Activated T-helper 1 cell treated with anti-CD3 and anti-CD28 coated beads, Interleukin-2, amount 50 U/mL, for 16 hours (primary cell): ENCODE results near the gene WNK1.
"Not testable (repeated sequence)": the region's sequence is repeated elsewhere in the genome, so short reads cannot be mapped to it uniquely, and the experiment has no call there.

Source experiments
- DNase-seq, 2 donors: peaks; one replicate each; pipeline ENCODE4 v3.0.0-alpha.2; 2020; ENCODE audit warnings: low read depth in 1 of 2, low spot score in 1 of 2

Gene WNK1

GRCh38 chr12:777550-778047 is 25.2 kb downstream of the WNK1 start:
- DNase-seq = no peak

- DNase-seq = no peak
These were observed 26.2 kb downstream of the WNK1 start for GRCh38 chr12:778615-779014.

- no peak for DNase-seq
These were observed 27.7 kb downstream of the WNK1 start for GRCh38 chr12:779745-780734.

GRCh38 chr12:780750-781379 is 28.5 kb downstream of the WNK1 start:
- no peak for DNase-seq

GRCh38 chr12:785706-786105 is 33.3 kb downstream of the WNK1 start:
- DNase-seq = no peak

- DNase-seq = no peak
These were observed 35.9 kb downstream of the WNK1 start for GRCh38 chr12:788288-788687.

- DNase-seq = not testable (repeated sequence)
These were observed 36.4 kb downstream of the WNK1 start for GRCh38 chr12:788762-789161.

- no peak for DNase-seq
These were observed 37.6 kb downstream of the WNK1 start for GRCh38 chr12:789852-790563.

- no peak for DNase-seq
These were observed 38.2 kb downstream of the WNK1 start for GRCh38 chr12:790608-791007.

GRCh38 chr12:793037-793436 is 40.7 kb downstream of the WNK1 start:
- no peak for DNase-seq

- no peak for DNase-seq
These were observed 41.3 kb downstream of the WNK1 start for GRCh38 chr12:793711-794110.

- peak in 1 of 2 donors; percentile 41 for DNase-seq
These were observed 42.9 kb downstream of the WNK1 start for GRCh38 chr12:795305-795704.

- no peak for DNase-seq
These were observed 48.0 kb downstream of the WNK1 start for GRCh38 chr12:800401-800800.

- no peak for DNase-seq
These were observed 50.1 kb downstream of the WNK1 start for GRCh38 chr12:802242-803120.

GRCh38 chr12:805022-805632 is 52.7 kb downstream of the WNK1 start:
- DNase-seq = no peak

GRCh38 chr12:806200-806791 is 53.9 kb downstream of the WNK1 start:
- DNase-seq = no peak

GRCh38 chr12:807041-807735 is 54.8 kb downstream of the WNK1 start:
- no peak for DNase-seq

GRCh38 chr12:810116-810515 is 57.7 kb downstream of the WNK1 start:
- no peak for DNase-seq
